HG03060 (cell line): Measurements from ENCODE around the gene CATSPER1.

Experiments
- ATAC-seq: cut with Tn5 transposase; IDR thresholded peaks from one replicate; pipeline ENCODE4 v1.9.1; 2021; ENCODE audit warnings: low read depth, moderate number of reproducible peaks; ENCODE audit not compliant: unreplicated experiment

Gene CATSPER1

DNA sequence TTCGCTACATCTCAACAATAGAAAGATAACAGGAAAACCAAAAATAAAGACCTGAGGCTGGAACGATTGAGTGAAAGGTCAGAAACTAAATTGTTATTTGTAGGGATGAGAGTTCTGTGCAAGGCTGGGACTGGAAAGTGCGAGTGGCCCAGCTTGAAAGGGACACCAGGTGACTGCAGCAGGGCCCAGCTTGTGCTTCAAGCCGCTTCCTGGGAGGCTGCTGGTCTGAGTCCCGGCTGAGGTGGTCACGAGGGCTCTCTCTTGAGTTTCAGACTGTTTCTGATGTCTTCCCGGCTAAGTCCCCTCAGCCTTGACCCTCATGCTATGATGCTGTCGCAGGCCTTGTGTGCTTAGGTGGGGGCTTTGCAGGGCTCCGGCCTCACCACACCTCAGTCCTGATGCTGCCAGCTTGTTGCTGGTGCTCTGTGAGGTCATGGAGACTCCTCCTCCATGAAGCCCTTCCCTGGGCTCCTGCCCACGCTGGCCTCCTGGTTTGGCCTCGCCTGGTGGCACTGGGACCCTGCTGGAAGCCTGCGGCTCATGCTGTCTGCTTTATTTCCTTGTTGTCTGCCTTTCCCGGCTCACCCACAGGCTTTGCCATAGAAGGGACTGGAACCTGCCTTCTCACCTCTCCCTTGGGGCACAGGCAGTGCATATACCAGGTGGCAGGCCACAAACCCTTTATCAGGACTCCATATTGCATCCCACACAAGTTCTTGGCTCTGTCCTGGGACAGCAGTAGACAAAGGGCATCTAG, 20.0 kb downstream of the CATSPER1 start:
- no peak for ATAC-seq

DNA sequence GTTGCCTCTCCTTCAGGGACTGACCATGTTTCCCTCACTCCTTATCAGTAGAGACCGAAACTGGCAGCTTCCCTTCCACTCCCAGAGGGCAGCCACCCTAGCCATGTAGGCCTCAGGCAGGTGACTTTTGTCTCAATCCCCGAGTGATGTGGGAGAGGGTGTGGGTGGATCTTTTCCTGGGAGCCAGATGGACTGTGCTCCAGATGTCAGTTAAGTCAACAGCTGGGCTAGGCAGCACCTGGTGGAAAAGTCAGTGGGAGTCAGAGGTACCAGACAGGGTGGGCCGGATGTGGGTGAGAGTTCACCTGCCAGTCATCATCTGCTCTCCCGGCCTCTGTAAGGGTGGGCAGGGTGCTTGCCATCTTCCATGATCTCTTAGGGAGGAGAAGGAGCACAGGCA, 22.1 kb downstream of the CATSPER1 start:
- no peak for ATAC-seq

DNA sequence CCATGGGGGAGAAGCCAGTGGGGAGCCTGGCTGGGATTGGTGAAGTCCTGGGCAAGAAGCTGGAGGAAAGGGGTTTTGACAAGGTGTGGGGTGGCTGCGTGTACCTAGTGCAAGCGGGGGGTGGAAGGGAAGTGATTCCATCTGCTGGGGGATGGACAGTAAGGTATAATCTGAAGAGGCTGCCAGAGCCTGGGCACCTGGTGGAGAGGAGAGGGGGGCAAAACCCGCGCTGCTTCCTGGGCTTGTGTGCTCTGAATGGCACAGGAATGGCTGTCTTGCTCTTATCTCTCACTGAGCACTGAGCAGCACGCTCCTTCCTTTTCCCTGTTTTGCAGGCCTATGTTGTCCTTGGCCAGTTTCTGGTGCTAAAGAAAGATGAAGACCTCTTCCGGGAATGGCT, 23.0 kb downstream of the CATSPER1 start:
- no peak for ATAC-seq

DNA sequence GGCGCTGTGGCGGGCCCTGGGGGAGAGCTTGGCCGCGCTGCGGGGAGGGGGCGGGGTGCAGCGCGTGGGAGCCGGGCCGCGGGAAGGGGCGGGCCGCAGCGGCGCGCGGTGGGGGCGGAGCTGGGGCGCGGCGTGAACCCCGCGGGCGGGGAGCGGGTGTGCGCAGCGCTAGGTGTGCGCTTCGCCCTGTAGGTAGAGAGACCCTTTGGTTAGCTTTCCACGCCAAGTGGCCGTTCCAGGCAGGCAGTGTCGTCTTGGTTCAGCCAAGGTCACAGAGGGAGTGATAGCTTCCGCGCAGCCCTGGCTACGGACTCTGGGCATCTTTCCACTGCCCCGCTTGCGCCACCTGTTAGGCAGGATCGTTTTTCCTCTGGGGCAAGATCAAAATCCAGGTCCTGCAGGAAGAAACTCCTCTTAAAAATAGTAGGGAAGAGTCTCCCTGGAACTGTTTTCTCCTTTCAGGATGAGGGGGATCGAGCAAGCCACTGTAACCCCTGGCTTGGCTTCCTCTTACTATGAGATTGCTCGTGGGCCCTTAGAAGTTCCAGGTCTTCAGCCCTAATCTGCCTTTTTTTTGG, 23.5 kb downstream of the CATSPER1 start:
- ATAC-seq = peak; percentile 25

DNA sequence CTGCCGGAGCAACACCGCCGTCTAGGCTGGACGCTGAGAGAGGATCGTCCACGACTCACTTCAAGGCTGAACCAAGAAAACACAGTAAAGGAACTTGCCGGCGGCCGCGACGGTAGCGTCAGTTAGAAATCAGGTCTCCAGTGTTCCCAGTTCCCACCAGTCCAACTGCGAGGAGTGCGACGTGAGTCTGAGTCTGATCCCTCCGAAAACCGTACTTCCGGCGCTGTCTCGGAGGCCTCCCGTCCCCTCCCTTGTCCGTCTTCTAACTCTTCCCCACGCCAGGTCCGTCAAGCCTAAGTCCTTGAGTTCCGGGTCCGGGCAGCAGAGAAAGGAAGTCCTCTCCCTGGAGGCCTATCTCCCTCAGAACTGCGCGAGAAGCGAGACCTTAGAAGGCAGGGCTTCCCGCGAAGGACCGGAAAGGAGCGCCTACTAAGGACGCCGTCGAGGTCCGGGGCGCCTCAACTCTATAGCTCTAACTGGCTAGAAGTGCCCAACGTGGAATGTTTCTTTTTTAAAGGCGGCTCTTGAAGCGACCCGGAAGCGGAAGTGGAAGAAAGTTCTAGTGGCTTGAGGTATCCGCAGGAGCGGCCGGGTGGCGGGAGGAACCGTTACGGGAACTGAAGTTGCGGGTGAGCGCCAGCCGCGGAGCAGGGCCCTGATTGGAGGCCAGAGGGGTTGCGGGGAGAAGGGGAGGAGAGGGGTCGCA, 24.2 kb downstream of the CATSPER1 start, which contains the start of the genes BANF1 and EIF1AD:
Gene BANF1, plus strand, starts transcription at position 562 of the 706 bp plus-strand sequence. CDS start 748 bp downstream, outside the sequence.
Gene EIF1AD, minus strand, starts transcription at position 216 of the 706 bp plus-strand sequence. CDS start 1,768 bp downstream, outside the sequence.
- ATAC-seq = peak; percentile 63

DNA sequence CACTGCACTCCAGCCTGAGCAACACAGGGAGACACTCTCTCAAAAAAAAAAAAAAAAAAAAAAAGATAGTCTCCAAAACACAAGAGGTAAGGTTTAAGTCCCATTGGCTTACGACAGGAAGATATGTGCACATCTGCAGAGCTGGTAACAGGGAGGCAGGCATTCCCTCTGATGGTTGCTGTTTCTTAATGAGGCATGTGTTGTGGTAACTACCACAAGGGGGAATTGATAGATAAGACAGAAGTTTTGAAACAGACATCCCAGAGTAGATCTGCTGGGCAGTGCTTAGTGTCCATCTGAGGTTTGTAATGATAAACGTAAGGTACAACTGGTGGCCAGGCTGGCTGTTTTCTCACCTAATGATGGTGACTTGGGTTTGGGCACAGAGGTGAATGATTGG, 29.0 kb downstream of the CATSPER1 start:
- no peak for ATAC-seq

DNA sequence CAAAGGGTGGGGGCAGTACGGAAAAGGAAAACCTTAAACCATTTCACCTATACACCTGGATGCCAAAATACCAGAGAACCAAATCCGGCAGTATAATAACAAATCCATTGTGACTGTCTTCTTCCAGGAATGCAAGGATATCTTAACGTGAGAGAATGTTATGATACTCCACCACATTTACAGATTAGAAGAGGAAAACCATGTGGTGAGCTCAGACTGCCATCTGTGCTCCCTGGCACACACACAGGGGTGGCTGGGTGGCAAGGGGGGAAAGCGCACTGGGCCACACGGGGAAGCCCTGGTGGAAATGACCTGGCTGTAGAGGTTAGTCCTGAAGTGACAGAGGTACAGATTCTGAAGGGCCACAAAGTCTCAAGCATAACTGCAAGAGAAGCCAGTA, 34.2 kb downstream of the CATSPER1 start:
- ATAC-seq = no peak

DNA sequence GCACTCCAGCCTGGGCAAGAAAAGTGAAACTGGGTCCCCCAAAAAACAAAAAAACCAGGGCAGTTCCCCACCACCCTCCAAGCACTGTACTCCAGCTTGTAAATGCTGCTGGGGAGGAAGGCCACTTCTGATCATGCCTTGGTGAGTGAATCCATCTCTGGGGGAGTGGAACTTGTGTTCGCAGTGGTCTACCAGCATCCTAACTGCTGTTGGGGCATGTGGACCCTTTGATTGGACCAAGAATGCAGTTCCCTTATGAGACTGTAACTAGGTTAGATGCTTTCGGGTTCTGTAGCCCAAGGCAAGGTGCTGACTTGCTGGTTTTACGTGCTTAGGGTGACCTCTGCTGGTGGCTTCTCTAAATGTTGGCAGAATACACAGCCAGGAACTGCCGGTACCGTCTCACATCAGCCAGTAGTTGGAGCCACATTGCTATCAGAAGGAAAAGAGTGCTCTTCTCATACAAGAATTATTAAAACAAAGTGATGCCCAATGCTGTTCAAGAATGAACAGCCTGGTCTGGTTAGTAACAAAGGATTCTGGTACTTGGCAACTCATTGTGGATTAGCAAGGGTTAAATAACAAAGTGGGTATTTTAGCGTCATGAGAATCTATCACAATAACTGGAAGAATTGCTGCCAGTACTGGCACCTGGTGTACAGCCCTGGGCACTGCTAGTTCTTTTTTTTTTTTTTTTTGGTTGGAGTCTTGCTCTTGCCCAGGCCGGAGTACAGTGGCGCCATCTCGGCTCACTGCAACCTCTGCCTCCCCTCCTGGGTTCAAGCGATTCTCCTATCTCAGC, 37.3 kb downstream of the CATSPER1 start:
- peak; percentile 84 for ATAC-seq

DNA sequence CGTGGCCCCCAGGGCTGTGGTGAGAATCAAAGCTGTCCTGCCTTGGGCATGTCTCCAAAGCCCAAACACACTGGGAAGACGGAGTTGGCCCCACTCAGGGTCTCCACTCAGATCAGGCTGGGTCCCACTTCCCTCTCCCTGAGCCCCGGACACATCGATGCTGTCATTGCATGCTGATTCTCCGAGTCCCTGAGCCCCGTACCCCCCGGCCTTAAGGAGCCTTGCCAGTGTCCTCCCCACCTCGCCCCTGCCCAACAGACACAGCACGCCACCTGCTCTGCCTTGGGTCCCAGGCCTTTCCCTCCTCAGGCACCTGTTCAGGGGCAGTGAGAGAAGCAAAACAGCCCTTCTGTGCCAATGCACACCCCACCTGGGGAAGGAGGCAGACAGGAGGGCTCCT, 38.9 kb downstream of the CATSPER1 start:
- no peak for ATAC-seq

DNA sequence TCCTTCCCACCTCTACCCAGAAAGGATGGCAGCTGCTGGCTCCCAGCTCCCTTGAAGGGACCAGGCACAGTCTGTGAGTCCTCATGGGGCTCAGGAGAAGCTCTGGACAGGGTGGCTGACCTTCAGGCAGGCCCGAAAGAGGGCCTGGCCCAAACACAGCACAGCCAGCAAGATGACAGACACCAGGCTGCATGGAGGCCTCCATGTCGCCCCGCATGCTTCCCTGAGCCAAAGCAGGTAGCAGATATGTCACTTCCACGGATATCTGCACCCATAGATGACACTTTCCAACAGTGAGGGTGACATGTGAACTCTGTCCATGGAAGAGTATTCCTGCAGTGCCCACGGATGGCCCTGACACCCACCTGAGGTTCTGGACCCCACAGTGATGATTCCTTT, 42.7 kb downstream of the CATSPER1 start:
- ATAC-seq = no peak

DNA sequence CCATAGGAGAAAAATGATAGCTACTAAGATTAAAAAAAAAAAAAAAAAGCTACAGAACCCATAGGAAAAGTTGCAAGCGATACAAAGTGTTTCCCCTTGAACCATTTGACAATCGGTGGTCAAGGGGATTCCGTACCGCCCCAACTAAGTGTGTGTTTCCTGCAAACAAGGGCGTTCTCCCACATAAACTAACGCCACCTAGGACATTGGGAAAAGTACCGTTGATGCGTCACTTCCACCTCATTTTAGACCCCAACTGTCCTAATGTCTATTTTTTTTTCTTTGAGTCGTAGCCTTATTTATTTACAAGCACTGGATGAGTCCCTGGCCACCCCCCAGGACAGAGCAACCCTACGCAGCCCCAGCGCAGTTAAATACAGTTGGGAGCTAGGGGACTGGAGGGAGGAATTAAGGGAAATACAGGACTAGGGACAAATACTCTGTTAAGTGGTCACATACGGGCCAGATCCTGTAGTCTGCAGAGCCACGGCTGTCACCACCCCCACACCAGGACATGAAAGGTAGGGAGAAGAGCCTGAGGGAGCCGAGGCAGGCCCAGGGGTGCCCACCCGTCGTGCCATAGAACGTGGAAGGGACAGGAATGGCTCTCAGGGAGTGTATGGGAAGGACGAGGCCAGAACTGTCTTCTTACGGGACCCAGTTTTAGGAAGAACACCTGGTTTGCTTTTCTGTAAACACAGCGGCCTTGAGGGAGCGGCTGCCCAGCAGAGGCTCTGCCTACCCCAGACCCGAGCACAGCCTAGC, 43.3 kb downstream of the CATSPER1 start:
- no peak for ATAC-seq

DNA sequence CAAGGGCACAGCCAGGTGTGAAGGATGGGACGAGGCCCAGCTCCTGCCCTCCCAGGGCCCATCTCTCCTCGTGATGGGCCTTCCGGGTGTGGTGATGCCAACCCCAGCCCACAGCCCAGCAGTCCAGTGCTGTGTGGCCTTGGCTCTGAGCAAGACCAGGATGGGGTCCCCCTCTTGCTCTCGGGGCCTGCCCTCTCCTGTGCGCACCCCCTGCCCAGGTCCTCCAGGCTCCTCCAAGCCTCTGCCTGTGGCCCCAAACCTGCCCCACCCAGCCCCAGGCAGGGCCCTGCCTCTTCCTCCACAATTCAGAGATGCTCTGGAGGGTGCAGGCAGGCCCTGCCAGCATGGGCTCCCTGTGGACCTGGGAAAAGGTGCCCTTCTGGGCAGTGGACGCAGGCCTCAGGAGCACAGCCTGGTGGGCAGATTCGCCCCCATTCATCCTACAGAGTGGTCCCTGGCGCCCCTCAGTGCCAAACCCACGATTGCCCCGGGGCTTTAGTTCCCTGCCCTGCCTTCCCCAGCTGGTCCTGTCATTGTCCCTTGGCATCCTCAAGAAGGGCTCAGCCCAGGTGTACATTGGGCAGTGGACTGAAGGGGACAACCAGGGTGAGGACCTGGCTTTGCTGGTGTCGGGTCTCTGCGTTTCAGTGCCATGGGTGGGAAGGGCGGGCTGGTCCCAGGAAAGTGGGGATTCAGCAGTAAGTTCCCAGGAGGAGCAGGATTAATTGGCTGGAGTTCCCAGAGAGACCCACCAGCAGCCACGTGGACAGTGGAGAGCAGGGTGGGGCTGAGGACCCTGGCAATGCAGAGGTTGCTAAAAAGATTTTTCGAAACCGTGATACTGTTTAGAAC, 44.1 kb downstream of the CATSPER1 start:
- no peak for ATAC-seq

DNA sequence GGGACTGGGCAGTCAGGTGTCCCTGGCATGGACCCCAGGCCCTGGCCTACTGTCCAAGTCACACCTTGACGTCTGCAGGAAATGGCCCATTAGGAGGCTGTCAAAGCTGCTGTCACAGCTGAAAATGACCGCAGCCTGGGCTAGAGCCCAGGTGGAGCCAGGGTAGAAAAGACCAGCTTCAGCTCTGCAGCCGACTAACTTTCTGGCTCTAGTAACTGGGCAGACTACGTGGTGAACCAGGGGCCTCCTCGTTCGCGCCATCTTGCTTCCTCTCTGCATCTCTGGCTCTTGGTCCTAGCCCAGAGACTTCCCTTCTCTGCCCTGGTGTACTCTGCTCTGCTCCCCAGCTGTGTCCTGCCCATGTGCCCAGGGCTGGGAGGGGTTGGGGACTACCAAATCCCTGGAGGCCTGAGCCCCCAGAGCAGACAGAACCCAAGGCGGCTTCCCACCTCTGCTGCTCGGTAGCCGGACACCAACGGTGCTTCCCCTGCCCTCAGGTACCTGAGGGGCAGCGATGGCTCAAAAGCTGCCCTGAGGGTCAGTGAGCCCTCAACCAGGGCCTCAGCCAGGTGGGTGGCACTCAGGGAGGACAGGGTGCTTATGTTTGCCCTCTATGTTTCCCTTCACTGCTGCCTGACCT, 45.1 kb downstream of the CATSPER1 start:
- no peak for ATAC-seq

DNA sequence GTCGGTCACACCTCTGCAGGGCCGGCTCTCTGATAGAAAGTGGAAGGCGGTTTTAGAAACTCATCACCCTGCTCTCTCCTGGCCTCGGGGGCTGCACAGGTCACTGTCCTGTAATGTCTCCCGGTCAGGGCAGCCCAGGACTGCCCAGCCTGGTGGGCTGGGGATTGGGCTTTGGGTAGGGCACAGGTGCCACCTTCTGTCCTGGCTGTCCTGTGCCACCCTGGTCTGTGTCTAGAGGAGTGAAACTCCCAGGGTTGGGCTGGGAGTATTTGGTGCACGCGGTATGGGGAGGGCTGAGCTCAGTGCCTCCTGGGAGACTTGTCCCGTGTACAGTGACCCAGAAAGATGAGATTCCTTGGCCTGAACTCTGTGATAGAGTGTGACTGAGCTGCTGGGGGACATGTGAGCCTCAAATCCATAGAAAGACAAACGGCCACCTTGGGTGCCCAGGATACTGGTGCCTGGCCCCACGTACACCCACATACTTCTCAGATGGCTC, 47.0 kb downstream of the CATSPER1 start:
- ATAC-seq = no peak

DNA sequence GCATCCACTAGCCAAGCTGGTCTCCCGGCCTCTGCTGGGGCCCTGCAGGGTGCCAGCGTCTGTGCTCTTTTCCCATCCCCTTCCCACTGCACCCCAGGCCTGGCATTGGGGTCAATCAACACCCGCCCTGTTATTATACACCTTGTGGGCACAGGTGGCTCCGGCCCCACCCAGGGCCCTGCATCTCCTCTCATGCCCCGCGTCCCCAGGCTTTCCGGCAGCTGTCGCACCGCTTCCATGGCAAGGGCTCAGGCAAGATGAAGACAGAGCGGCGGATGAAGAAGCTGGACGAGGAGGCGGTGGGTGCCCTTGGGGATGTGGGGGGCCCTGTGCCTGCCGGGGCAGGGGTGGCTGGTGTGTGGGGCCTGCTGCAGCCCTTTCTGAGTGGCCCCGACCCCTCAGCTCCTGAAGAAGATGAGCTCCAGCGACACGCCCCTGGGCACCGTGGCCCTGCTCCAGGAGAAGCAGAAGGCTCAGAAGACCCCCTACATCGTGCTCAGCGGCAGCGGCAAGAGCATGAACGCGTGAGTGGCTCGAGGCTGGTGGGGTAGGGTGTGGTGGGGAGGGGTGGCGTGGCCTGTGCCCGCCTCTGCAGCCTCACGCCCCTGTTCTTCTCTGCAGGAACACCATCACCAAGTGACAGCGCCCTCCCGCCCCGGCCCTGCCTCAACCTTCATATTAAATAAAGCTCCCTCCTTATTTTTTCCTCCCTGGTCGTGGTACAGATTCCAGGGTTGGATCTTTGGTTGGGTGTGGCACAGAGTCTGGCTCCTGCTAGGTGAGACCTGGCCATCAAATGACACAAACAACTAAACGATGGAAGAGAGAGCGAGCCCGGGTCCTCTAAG, 47.7 kb downstream of the CATSPER1 start:
- ATAC-seq = no peak

DNA sequence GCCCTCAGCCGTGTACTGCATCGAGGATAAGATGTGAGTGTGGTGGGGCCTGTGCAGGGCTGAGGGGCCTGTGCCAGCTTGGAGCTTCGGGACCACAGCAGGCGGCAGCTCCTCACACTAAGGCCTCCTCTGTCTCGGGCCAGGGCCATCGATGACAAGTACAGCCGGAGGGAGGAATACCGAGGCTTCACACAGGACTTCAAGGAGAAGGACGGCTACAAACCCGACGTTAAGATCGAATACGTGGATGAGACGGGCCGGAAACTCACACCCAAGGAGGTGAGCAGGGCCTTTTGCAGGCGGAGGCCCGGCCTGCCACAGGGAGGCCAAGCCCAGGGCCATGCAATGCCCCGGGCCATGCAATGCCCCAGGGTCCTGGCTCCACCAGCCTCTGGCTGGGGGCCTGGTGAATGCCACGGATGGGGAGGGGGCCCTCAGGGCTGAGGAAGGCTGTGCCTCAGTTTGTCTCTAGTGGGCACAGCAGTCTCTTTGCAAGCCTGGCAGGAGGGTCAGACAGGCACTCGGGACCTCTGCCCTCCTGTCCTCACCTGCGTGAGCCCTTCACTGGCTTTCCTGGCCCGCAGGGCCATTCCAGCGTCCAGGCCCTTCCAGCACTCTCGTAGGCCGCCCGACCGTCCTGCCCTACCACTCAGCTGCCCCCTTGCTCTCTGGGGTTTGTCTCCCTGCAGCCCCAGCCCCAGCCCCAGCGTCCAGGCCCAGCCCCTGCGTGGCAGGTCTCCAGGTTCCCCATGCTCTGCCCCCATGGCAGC, 48.5 kb downstream of the CATSPER1 start:
- ATAC-seq = no peak
